Measurements from ENCODE around the gene GARRE1.

The GARRE1 gene

DNA sequence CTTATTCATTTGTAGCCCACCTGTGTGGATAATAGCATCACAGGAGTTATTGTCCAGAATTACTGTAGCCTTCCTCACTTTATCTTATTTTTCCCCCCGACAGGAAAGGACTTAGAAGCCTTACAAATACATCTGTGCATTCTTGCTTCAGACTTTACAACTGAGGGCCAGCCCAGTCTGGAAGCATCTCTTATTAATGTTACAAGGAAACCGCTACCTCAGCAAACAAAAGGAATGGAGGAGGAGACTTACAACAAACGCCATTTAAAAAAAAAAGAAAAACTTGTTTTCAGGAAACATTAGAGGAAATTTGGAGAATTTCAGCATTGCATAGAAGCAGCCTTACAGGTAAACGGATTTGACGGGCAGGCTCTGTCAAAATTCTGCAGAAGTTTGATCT, 45.2 kb downstream of the GARRE1 start:
- no peak for DNase-seq

DNA sequence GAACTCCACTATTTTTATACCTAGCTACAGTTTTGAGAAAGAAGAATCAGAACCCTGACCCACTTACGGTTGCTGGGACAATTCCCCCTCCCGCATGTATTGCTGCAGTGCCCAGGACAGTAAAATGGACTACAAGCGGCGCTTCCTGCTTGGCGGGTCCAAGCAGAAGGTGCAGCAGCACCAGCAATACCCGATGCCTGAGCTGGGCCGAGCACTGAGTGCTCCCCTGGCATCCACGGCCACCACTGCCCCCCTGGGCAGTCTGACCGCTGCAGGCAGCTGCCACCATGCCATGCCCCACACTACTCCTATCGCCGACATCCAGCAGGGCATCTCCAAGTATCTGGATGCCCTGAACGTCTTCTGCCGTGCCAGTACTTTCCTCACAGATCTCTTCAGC, 46.0 kb downstream of the GARRE1 start:
- DNase-seq = no peak

DNA sequence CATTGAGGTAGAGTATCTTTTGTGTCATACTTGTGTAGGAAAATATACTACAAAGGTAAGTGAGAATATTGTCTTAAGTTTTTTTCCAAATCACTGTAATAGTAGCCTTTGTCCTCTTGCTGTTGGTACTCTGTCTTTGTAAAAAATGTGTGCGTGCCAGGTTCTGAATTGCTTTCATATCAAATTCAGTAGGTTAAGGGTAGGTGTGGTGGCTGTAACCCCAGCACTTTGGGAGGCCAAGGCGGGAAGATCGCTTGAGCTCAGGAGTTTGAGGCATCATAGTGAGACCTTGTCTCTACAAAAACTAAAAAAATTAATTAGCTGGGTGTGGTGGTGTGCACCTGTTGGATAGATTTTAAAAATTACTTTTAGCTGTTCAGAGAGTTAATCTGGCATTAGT, 46.6 kb downstream of the GARRE1 start:
- no peak for DNase-seq
